ENCODE measurements around the gene CHST3.
"Not testable (repeated sequence)": the region's sequence is repeated elsewhere in the genome, so short reads cannot be mapped to it uniquely, and the experiment has no call there.

CHST3 gene

DNA sequence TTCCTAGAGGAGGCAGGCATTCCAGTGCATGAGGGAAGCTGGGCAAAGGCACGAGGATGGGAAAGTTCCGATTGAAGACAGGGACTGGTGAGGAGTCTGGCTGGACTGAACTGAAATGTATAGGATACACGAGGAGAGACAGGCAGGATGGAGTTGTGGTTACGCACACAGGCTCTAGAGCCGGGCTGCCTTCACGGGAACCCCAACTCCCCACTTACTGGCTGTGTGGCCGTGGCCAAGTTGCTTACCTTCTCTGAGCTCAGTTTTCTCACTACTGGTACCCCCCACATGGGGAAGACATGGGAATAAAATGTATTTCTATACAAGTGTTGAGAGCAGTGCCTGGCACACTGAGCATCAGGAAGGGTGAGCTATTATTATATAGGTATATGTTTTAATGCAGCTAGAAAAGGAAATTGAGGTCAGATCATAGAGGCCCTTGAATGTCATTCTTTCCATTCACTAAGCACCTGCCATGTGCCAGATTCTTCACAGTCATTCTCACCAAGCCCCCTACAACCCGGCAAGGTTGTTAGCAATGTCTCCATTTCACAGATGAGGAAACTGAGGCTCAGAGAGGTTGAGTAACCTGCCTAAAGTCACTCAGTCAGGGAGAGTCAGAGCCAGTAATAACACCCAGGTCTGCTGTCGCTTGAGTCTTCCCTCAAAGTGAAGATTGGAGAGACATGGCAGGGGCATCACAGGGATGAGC is 9.7 kb downstream of the CHST3 start:
- no peak for DNase-seq

DNA sequence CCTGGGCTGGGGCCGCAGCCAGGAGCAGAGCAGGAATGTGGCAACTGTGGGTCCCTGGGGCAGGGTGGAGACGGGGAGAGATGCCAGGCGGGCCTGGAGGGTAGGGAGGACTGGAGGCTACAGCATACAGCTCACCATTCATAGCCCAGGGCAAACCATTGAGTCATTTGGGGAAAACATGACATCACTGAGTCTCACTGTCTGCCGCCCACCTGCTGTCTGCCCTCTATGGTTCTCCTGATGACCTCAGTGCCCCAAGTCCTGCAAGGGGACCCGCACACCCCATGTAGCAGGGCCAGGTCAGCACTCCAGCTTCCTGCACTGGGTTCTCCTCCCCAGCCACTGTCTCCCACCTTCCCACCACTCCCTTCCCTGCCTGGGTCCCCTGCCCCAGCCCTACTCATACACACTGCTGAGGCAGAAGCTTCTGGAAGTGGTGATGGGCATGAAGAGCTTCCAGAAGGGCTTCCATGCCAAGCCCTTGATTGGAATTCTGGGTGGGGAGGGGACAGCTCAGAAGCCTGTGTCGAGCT is 10.4 kb downstream of the CHST3 start:
- DNase-seq, result peak; percentile 61 to 87

DNA sequence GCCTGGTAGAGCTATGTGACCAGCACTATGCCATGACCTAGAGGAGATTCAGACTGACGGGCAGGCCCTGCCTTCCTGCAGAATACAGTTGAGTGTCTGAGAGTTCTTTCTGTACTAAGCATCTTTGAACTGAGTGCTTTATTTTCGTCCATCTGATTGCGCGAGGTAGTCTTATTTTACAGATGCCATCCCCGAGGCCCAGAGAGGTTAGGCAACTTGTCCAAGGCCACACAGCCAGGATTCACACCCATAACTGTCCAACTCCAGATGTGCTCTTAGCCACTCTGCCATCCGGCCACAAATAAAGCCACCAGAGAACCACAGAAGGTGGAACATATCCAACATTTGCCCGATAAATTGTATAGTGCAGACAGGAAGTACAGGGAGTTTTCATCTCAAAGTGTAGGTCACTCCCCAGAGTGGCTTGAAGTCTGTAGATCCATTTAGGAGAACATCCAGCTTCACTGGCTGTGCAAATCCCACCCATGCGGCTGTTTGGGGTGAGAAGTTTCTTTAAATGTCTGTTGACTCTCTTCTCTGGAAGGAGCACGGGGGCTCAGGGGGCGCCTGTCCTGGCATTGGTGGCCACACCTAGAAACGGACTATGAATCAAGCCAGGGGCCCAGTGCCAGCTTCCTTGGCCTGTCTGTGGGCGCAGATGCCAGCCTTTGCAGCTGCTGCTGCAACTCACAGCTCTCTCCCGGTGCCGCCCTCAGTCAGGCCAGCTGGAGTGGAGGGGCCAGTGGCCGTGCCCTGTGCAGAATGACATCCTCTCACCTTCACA is 11.1 kb downstream of the CHST3 start:
- no peak for DNase-seq

DNA sequence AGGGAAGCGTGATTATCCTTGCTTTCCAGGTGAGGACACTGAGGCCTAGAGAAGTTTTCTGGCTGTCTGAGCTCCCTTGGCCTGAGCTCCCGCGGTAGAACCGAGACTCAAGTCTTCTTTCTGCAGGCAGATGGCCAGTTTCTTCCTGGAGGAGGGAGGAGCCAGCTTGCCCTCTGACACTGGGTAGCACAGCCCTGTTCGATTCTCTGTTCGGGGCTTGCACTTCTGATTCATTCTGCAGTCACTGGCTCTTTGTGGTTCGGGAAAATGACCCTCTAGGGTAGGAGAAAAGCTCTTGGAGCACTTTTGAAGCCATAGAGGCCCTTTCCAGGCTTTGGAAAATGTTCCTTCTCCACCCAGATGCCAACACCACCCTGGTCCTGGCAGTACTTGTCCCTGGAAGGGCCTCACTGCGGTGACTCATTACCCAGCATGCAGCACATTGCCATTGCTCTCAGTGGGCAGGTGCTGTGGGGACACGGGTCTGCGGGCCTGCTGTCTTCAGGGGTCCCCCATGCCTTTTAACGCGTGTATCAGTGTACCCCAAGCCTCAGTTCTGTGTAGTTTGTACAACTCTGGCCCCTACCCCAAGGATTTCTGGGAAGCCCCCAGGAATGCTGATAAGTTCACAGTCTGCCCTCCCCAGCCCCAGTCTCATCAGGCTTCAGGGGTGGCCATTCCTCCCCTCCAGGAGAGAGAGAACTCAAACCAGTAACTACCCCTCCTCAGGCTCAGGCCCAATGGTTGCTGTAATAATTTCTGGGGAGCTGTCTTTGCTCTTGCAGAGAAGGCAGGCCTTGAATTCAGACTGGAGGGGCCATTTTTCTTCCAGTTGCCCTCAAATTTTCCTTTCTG is 11.9 kb downstream of the CHST3 start:
- DNase-seq, result no peak

DNA sequence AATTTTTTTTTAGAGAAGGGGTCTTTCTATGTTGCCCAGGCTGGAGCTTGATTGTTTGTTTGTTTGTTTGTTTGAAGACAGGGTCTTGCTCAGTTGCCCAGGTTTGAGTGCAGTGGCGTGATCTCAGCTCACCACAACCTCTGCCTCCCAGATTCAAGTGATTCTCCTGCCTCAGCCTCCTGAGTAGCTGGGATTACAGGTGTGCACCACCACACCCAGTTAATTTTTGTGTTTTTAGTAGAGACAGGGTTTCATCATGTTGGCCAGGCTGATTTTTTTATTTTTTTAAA is 13.4 kb downstream of the CHST3 start:
- DNase-seq, result not testable (repeated sequence)

DNA sequence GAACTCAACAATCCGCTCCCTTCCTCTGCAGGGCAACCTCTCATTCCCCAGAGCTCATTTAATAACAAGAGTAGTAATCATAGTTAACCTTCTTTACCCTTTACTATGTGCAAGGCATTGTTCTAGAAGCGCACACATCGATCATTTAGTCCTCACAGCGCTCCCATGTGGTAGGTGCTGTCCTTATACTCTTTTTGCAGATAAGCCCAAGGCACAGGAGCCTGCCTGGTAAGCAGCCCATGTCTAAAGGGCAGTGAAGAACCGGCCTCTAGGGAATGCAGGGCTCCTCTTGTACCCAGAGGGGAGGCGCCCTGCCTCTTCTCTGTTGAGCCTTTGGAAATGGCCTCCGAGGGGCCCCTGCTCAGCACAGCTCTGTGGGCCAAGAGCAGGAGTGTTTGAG is 14.3 kb downstream of the CHST3 start:
- no peak for DNase-seq

DNA sequence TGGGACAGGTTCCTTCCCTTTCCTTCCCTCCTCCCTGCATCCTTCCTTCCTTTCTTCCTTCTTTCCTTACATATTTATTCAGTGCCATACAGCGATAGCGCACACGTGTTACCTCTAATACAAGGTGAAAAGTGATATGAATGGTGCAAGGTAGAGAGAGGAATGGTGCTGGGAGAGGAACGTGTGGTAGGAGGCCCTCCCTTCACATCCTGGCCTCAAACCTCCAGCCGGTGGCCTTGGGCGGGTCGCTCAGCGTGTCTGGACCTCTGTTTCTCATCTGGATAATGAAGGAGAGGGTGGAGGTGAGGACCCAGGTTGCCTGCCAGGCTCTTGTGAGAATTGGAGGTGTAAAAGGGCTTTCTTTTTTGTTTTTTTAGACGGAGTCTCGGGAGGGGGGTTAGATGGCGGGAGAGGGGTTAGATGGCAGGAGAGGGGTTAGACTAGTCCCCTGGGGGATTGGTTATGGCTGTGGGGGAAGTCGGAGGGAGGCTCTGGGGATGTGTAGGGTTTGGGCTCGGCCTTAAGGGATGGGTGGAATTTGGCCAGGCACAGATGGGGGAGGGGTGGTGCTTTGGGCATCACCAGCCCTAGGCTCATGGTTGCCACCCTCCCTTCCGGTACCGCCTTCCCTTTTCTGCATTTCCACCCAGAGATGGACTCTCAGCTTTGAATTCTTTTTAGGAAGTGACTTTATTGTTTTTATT is 14.9 kb downstream of the CHST3 start:
- DNase-seq, result no peak

DNA sequence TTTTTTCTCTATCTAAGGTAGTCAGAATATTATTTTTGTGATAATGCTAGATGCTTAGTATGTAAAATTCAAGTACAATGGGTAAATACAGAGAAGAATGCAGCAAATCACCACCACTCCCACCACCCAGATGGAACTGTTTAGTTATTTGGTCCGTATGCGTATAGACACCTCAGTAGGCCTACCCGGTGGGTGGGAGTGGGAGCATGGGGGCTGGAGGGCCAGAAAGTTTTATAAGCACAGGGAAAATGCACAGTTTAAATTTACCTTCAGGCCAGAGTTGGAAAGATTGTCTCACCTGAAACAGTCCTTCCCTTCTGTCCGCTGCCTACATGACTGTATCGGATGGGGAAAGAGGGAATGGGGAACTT is 15.5 kb downstream of the CHST3 start:
- no peak for DNase-seq

DNA sequence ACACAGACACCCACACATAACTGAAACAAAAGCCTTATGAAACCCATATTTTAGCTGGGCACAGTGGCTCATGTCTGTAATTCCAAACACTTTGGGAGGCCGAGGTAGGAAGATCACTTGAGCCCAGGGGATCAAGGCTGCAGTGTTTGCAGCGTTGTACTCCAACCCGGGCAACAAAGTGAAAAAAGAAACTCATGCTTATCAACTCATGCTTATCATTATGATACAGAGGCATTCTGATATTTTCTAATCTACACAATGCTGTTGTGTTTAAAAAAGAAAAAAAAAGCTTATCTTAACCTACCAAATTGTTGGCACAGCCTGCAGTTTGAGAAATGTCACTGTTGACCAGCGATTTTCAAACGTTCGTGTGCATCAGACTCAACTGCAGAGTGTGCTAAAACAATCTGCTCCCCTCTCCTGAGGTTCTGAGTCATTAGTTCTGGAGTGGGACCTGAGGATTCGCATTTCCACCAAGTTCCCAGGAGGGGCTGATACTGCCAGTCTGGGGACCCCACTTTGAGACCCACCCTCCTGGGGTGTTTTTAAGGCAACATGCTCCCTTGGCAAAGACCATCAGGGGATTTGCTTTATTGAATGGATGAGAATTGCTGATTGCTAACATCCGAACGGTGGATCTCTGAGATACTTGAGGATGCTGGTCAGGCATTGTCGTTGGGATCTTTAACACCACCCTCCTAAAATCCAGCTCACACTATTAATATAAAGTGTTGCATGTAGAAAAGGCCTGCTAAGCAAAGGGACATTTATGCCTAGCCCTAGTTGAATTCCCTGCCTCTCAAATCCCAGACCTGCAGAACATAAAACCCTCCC is 16.2 kb downstream of the CHST3 start:
- DNase-seq, result no peak

DNA sequence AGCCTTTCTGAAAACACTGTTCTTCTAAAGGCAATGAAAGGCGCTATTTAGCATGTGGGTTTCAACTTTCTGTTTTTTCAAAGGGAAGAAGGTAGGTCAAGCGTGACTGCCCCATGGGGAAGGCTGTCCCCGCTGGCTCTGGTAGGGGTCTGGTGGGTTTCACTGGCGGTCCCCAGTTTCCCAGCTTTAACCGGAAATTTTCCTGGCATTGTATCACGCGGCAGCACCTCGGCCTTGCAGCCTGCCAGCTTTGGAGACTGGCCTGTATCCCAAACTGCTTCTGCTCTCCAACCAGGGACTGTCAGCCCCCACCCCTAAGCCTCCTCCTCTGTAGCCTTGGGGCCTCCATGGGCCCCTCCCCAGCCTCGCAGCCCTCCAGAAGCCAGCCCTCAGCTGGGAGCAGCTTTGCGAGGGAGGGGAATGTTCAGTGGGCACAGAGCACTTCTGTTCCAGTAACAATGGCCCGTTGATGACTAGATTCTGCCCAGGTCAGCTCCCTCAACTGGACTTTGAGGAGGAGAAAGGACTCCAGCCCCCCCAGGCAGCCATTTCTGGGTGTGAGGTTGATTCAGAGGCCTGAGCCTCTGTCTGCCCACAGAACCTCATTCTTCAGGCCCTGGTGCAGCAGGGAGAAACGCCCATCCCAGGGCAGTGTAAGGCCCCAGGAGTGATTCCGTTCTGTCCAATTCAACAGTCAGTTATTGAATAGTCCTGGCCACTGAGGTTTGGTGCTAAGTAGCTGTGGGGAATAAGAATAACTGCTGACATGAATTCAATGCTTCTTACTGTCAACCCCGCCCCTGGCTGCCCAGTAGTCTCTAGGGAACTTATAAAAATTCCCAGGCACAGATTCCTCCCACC is 17.1 kb downstream of the CHST3 start:
- no peak for DNase-seq

DNA sequence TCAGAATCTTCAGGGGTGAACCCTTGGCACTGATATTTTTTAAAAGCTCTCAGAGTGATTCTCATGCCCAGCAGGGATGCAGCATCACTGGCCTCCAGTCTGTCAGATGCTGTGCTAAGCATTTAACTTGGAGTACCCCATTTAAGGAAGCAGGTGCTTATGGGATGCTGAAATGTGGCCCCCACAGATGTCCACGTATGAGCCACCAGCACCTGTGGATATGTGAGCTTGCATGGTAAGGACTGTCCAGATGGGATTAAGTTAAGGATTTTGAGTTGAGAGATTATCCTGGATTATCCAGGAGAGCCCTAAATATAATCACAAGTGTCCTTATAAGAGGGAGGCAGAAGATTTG is 17.7 kb downstream of the CHST3 start:
- no peak for DNase-seq

DNA sequence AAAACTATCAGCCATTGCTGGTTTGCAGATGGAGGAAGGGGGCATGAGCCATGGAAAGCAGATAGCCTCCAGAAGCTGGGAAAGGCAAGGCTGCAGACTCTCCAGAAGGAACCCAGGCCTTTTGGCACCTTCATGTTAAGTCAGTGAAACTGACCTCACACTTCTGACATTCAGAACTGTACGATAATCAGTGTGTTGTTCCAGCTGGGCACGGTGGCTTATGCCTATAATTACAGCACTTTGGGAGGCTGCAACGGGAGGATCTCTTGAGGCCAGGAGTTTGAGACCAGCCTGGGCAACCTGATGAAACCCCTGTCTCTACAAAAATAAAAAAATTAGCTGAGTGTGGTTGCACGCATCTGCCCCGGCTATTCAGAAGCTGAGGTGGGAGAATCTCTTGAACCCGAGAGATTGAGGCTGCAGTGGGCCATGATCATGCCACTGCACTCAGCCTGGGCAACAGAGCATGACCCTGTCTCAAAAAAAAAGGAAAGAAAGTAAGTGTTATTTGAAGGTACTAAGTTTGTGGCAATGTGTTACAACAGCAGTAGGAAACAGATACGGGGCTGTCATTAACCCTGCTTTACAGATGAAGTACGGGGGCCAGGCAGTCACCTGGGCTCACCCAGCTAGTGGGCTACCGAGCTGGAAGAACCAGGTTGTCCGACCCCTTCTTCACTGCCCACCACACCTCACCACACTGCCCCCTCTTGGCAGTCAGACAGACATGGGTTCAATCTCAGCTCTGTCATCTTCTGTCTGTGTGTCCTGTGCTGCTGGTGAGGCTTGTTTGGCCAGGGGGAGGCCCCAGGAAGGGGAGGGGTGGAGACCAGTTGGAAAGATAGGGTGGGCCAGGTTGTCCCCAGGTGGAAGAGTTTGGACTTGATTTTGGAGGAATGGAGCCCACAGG is 18.3 kb downstream of the CHST3 start:
- no peak for DNase-seq

DNA sequence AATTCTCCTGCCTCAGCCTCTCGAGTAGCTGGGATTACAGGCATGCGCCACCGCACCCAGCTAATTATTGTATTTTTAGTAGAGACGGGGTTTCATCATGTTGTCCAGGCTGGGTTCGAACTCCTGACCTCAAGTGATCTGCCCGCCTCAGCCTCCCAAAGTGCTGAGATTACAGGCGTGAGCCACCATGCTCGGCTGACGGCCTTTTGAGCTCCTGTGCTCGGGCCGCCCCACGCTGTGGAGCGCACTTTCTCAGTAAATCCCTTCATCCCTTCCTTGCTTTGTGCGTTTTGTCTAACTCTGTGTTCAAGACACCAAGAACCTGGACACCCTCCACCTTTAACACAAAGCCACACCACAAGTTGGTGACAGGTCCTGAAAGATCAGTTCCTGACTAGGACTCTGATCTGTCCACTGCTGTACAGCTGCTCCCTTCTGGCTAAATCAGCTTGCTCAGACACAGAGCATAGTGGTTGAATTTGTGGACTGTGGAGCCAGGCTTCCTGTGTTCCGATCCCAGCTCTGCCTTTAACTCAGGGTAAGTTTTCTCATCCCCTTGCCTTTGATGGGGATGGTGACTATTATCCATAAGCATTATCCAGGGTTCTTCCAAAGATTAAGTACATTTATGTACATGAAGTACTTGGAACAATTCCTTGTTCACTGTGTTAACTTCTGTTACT is 20.1 kb downstream of the CHST3 start:
- DNase-seq, result no peak

DNA sequence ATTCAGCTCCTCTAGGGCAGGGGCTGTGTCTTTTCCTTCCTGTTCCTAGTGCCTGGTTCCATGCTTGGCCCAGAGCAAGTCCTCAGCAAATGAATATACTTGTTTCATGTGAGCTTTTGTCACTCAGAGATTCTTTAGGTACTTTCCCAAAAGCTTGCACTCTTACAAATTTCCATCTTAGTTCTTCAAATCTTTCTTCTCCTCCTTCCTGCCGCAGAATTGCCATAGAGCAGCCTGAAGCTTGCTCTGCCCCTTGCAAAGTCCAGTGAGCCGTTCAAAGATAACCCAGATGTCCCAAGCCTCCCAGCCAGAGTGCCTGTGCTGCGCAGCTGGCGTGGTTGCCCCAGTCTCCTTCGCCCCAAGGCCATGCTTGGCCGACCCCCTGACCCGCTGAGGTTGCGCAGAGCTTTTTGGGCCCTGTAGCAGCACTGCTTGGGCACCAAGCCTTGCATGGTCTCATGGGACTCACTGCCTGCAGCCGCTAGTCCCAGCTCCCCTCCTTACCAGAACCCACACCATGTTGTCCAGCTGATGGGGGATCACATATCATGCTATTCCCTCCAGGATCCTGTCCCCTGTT is 20.7 kb downstream of the CHST3 start:
- DNase-seq, result peak; percentile 57 to 71

DNA sequence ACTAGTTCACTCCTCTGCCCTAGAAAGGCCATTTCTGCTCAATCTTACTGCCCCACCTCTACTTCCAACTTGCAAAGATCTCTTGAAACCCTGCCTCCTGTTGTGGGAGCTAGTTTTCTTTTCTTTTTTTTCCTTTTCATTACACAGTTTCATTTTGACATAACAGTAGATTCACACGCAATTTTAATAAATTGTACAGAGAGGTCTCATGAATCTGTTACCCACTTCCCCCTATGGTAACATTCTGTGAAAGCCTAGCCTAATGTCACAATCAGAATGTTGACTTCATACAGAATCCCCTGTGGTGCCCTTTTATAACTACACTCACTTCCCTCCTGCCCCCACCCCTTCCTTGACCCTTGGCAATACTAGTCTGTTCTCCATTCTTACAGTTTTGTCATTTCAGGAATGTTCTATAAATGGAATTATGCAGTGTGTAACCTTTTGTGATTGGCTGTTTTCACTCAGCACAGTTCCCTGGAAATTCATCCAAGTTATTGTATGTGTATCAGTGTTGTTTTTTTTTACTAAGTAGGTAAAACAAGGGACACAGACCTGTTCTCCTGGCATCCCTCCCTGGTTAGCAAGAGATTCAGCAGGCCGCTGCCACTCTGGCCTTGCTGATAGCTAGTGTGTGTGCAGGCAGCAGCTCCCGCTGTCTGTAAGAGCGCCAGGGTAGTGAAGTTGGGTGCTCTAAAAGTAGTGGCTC is 21.5 kb downstream of the CHST3 start:
- DNase-seq, result peak; percentile 91 to 98

DNA sequence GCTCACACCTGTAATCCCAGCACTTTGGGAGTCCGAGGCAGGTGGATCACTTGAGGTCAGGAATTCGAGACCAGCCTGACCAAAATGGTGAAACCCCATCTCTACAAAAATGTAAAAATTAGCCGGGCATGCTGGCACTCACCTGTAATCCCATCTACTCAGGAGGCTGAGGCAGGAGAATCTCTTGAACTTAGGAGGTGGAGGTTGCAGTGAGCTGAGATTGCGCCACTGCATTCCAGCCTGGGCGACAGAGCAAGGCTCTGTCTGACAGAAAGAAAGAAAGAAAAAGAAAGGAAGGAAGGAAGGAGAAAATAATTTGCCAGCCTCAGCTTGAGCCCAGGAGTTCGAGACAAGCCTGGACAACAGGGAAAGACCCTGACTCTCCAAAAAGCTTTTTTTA is 24.7 kb downstream of the CHST3 start:
- DNase-seq, result not testable (repeated sequence)

DNA sequence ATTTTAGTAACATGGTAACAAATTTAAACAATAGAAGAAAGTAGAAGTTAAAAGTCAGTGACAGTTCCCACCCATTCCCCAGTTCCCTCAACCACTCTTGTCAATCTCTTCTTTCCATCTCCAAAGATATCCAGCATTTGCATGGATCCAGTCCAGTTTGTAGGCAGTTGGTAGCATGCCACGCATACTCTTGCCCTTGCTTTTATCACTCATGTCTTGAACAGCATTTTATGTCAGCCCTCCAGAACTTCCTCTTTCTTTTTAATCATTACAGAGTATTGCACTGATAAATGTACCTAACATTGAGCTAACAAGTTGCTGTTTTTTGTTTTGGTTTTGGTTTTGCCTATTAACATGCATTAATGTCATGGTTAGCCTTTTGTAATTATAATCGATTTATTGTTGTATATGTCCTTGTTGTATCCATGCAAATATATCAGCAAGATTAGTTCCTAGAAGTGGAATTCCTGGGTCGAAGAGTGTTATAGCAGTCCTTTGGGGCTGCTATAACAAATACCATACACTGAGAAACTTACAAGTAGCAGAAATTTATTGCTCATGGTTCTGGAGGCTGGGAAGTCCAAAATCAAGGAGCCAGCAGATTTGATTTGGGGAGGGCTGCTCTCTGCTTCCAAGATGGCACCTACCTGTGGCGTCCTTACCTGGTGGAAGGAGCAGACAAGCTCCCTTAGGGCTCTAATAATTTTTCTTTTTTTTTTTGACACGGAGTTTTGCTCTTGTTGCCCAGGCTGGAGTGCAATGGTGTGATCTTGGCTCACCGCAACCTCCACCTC is 25.7 kb downstream of the CHST3 start:
- peak in 1 of 2 donors; percentile 8 for DNase-seq

Data from inflammatory macrophage (primary cell).